Measurements from ENCODE around the gene ITIH5. TPM values are rescaled to one million over a fixed set of nuclear protein-coding genes. Genes with fewer than 3 reads are reported as not detected.
"Not testable (repeated sequence)": the region's sequence is repeated elsewhere in the genome, so short reads cannot be mapped to it uniquely, and the experiment has no call there.

The ITIH5 gene
- polyA plus RNA-seq (2013, experiment 1 of 2; ENCODE audit: insufficient read length): 0.85 TPM
- polyA plus RNA-seq (2013, experiment 2 of 2; ENCODE audit: insufficient read length): 2.3 TPM

GRCh38 chr10:7666253-7667023 is at the start of gene ITIH5:
Gene ITIH5 (minus strand): TSS chr10:7666966. CDS start chr10:7666892, 74 bp downstream.
- DNase-seq: no peak

GRCh38 chr10:7715515-7715914 is 48.7 kb upstream of the ITIH5 start:
- DNase-seq: no peak

- DNase-seq: not testable (repeated sequence)
Measured at GRCh38 chr10:7711075-7711474, 44.3 kb upstream of the ITIH5 start.

GRCh38 chr10:7710446-7710845 is 43.7 kb upstream of the ITIH5 start:
- no peak for DNase-seq

- DNase-seq: no peak
Measured at GRCh38 chr10:7708832-7709231, 42.1 kb upstream of the ITIH5 start.

- no peak for DNase-seq
Measured at GRCh38 chr10:7707858-7708622, 41.3 kb upstream of the ITIH5 start.

GRCh38 chr10:7707102-7707501 is 40.3 kb upstream of the ITIH5 start:
- no peak for DNase-seq

- DNase-seq: no peak
Measured at GRCh38 chr10:7706534-7707073, 39.8 kb upstream of the ITIH5 start.

- no peak for DNase-seq
Measured at GRCh38 chr10:7705341-7705740, 38.6 kb upstream of the ITIH5 start.

- no peak for DNase-seq
Measured at GRCh38 chr10:7704071-7705016, 37.6 kb upstream of the ITIH5 start.

GRCh38 chr10:7703140-7703539 is 36.4 kb upstream of the ITIH5 start, which contains the start of gene ITIH2:
Gene ITIH2 (plus strand): TSS chr10:7703316. CDS start chr10:7703435, 119 bp downstream.
- DNase-seq: no peak

GRCh38 chr10:7702288-7702812 is 35.6 kb upstream of the ITIH5 start:
- no peak for DNase-seq

- no peak for DNase-seq
Measured at GRCh38 chr10:7701158-7701742, 34.5 kb upstream of the ITIH5 start.

GRCh38 chr10:7700577-7701125 is 33.9 kb upstream of the ITIH5 start:
- DNase-seq: no peak

GRCh38 chr10:7697426-7697825 is 30.7 kb upstream of the ITIH5 start:
- no peak for DNase-seq

GRCh38 chr10:7696545-7696944 is 29.8 kb upstream of the ITIH5 start:
- DNase-seq: no peak

- DNase-seq: not testable (repeated sequence)
Measured at GRCh38 chr10:7693194-7693593, 26.4 kb upstream of the ITIH5 start.

GRCh38 chr10:7692368-7692767 is 25.6 kb upstream of the ITIH5 start:
- not testable (repeated sequence) for DNase-seq

- DNase-seq: not testable (repeated sequence)
Measured at GRCh38 chr10:7690885-7691597, 24.3 kb upstream of the ITIH5 start.

- no peak for DNase-seq
Measured at GRCh38 chr10:7689591-7689990, 22.8 kb upstream of the ITIH5 start.
